Suprapubic skin (tissue), 3 donors: Measurements from ENCODE around the gene CHMP2A.

Experiments used
- CTCF ChIP-seq, 2 donors: fragments of 200-600 bp in 1 of 2; fragments of 450-650 bp in 1 of 2; sonication (generic) in 1 of 2; IDR thresholded peaks; one replicate each; pipeline ENCODE4 v1.5.1; 2016 to 2019; ENCODE audit warnings: antibody characterized with exemption in 2 of 2, mild to moderate bottlenecking in 1 of 2, moderate library complexity in 1 of 2
- POLR2A ChIP-seq, 2 donors: fragments of 450-650 bp; IDR thresholded peaks; one replicate each; pipeline ENCODE4 v1.6.1; 2017; ENCODE audit warnings: antibody characterized with exemption in 2 of 2, mild to moderate bottlenecking in 2 of 2, moderate library complexity in 2 of 2

GRCh38 chr19:58563823-58564222, 8.9 kb upstream of the CHMP2A start:
- no peak for TF ChIP-seq POLR2A (IDR thresholded peaks at IDR 0.05)
- TF ChIP-seq CTCF (IDR thresholded peaks at IDR 0.05), result no peak
